Brain microvascular endothelial cell (primary cell): ENCODE measurements around the gene IGF2R.

Source experiments
- DNase-seq: peaks from one replicate; pipeline ENCODE4 v3.0.0-alpha.2; 2020
- H3K27ac ChIP-seq: fragments of 250-450 bp; sonication (Bioruptor Pico); 2 replicates; pipeline ENCODE4 v1.5.1; 2020; ENCODE audit warnings: mild to moderate bottlenecking, moderate library complexity
- H3K27me3 ChIP-seq: fragments of 250-450 bp; sonication (Bioruptor Pico); replicated peaks from 2 replicates; pipeline ENCODE4 v1.5.1; 2020; ENCODE audit warnings: mild to moderate bottlenecking
- H3K36me3 ChIP-seq: fragments of 250-450 bp; sonication (Bioruptor Pico); replicated peaks from 2 replicates; pipeline ENCODE4 v1.5.1; 2020; ENCODE audit warnings: mild to moderate bottlenecking
- H3K4me3 ChIP-seq: 2 replicates; pipeline ENCODE4 v1.5.1; 2011; ENCODE audit warnings: low read depth, mild to moderate bottlenecking, control low read depth, low read length, moderate library complexity
- in situ Hi-C: cut with HindIII; loops from 2 replicates; pipeline ENCODE4 v1.10.0; 2017; ENCODE audit warnings: low sequenced_read_pairs, low pct_ligation_motif_present
- TF ChIP-seq, protein P1 (sequence below): IDR thresholded peaks from 2 replicates; pipeline ENCODE4 v1.5.1; 2011; ENCODE audit warnings: low read depth, mild to moderate bottlenecking, moderate library complexity, low read length, control low read depth, inconsistent platforms; ENCODE audit errors: missing control alignments

Gene IGF2R

DNA sequence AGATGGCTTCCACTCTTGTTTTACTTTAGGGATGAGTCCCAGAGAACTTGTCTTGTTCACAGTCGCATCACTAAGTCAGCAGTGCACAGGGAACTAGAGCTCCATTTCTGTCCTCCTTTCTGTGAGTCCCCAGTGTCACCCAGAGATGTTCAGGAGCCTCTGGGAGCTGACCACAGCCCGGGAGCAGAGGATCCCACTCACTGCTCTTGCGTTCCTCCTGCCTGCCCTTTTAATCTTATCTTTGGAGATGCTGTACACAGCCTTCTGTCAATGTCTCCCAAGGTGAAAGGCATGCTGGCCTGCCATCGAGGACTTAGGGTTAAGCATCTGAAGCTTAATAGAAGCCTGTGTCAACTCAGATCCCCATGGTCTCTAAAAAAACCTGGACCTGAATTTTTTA lies 71.2 kb downstream of the IGF2R start:
- TF ChIP-seq, protein P1, sequence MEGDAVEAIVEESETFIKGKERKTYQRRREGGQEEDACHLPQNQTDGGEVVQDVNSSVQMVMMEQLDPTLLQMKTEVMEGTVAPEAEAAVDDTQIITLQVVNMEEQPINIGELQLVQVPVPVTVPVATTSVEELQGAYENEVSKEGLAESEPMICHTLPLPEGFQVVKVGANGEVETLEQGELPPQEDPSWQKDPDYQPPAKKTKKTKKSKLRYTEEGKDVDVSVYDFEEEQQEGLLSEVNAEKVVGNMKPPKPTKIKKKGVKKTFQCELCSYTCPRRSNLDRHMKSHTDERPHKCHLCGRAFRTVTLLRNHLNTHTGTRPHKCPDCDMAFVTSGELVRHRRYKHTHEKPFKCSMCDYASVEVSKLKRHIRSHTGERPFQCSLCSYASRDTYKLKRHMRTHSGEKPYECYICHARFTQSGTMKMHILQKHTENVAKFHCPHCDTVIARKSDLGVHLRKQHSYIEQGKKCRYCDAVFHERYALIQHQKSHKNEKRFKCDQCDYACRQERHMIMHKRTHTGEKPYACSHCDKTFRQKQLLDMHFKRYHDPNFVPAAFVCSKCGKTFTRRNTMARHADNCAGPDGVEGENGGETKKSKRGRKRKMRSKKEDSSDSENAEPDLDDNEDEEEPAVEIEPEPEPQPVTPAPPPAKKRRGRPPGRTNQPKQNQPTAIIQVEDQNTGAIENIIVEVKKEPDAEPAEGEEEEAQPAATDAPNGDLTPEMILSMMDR, result no peak
- no peak for DNase-seq
- peaks cover 12% of the 10 kb centered on the region for H3K36me3 ChIP-seq
- in situ Hi-C loops, result no loop called here
- H3K27ac ChIP-seq, result no peak overlapping the region
- H3K4me3 ChIP-seq, result no peak overlapping the region
- no peaks in the 10 kb centered on the region for H3K27me3 ChIP-seq

DNA sequence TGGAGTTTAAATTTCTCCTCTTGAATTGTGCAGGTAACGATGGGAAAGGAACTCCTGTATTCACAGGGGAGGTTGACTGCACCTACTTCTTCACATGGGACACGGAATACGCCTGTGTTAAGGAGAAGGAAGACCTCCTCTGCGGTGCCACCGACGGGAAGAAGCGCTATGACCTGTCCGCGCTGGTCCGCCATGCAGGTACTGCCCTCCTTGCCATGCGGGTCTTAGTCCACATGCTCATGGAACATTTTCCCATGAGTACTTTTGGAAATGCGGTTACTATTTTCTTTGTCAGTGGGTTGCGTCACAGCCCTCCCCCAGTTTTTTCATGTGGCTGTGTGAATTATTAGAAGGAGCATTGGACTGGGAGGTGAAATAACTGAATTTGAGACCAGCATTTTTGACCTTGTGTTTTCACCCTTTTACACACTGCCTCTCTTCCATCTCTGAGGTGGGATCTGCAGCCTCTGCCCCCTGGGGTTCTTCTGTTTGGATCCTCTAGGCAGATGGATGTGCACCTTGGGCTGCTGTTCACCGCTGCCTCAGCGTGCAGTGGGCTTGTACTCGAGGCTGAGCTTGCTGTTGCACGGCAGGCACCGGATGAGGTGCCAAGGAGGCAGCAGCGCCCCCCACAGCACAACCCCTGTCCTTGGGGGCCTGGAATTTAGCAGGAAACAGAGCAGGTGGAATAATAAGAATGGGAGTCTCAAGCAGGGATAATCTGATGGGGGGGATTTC lies 71.8 kb downstream of the IGF2R start:
- no peak for DNase-seq
- Histone ChIP-seq H3K36me3 (peaks cover 12% of the 10 kb centered on the region), H3K4me3 (no peak overlapping the region), H3K27ac (no peak overlapping the region), H3K27me3 (no peaks in the 10 kb centered on the region)
- in situ Hi-C loops, result no loop called here
- TF ChIP-seq, protein P1, result no peak

- H3K27ac ChIP-seq, result peak overlapping the region; percentile 77
- DNase-seq, result peak; percentile 58
- TF ChIP-seq, protein P1, result peak; percentile 49
- H3K4me3 ChIP-seq, result no peak overlapping the region
- H3K36me3 ChIP-seq, result peaks cover 13% of the 10 kb centered on the region
- H3K27me3 ChIP-seq, result no peaks in the 10 kb centered on the region
- in situ Hi-C loops, result no loop called here
Observed at GRCh38 chr6:160041608-160042007, 72.7 kb downstream of the IGF2R start.

DNA sequence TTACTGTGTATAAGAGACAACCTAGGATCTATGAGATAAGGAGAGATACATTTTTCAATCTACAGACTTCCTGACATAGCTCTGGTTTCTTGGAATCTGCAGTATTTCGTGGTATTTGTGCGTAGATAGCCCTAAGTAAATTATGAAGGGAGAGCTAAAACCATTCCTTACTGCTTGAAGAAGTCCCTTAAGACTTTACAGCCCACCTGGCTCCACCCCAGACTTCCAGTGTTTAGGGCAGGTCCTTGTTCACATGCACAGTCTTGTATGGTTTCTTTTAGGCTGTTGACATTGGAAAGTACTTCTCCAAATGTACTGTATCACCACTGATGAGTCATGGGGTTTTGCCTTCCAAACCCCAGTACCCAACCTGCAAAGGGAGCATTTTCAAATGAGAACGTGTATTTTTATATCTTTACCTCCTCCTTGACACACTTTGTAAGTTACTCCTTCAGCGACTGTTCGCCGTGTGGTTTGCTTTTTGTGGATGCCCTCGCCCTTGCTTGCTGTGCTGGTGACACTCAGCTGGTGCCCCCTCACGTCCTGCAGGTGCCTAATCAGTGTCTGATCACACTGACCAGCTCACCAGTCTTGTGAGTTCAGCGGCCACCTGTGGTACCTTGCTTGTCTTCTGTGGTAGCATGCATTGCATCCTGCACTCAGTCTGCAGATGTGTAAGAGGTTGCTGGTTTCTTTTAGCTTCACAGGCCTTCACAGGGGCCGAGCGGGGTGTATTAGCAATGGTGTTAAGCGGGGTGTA lies 73.3 kb downstream of the IGF2R start:
- Histone ChIP-seq H3K27me3 (no peaks in the 10 kb centered on the region), H3K27ac (peak overlapping the region; percentile 77), H3K36me3 (peaks cover 19% of the 10 kb centered on the region), H3K4me3 (peak overlapping the region; percentile 15)
- peak; percentile 29 for DNase-seq
- TF ChIP-seq, protein P1, result no peak
- in situ Hi-C loops, result no loop called here

DNA sequence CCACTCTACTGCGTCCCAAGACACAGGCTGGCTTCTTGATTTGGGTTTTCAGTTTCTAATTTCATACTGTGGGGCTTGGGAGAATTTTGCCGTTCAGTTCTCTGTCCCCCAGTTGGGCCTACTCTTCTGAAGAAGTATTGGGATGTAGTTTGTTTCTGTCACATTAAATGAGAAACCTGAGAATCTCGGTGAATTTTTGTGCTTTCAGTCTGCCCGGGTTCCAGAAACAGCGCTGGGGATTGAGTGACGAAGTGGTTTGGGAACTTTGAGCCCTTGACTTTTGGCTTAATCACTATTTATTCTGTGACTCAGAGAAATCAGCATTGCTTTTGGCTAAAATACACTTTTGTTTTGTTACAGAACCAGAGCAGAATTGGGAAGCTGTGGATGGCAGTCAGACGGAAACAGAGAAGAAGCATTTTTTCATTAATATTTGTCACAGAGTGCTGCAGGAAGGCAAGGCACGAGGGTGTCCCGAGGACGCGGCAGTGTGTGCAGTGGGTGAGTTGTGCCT lies 74.0 kb downstream of the IGF2R start:
- peak; percentile 67 for DNase-seq
- TF ChIP-seq, protein P1, result no peak
- Histone ChIP-seq H3K36me3 (peaks cover 22% of the 10 kb centered on the region), H3K27ac (peak overlapping the region; percentile 77), H3K4me3 (peak overlapping the region; percentile 15), H3K27me3 (no peaks in the 10 kb centered on the region)
- in situ Hi-C loops, result no loop called here
